HG03439 (cell line): ENCODE results near the gene GRAMD1B.

Source experiments
- ATAC-seq: cut with Tn5 transposase; IDR thresholded peaks from one replicate; pipeline ENCODE4 v1.9.1; 2021; ENCODE audit warnings: mild to moderate bottlenecking, moderate library complexity; ENCODE audit not compliant: unreplicated experiment

Gene GRAMD1B

DNA sequence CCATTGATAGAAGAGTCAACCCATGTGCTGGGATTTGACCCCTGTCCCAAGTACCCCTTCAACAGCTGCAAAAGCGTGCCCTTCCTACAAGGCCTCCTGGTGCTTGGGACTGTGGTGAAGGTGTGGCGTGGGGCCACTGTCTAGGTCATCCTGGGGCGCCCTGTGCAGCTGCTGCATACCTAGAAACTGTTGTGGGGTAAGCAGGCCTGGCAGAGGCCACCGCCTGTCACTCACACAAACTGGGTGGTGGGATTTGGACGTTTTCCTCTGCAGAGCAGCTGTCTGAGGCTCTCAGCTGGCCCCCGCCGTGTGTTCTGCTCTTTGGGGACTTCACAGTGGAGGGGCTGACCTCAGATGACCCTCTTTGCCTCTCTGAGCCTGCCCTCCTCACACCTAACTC lies 154.7 kb downstream of the GRAMD1B start:
- ATAC-seq, result no peak

DNA sequence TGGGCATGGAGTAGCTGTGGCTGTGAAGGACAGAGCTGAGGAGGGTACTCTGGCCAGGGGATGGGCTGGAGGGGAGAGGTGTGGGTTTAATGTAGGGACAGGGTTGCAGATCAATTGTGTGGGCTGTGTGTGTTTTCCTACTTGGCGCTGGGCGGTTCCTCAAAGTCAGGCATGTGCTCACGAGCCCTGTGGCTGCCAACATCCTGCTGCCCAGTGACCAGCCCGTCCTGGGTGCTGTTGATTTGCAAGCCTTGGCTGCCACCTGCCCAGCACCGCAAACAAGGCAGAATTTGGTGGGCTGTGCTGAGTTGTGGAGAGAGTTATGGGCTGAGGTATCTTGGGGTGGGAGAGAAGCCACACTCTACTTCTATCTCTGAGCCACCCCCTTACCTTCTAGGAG lies 155.1 kb downstream of the GRAMD1B start:
- no peak for ATAC-seq

DNA sequence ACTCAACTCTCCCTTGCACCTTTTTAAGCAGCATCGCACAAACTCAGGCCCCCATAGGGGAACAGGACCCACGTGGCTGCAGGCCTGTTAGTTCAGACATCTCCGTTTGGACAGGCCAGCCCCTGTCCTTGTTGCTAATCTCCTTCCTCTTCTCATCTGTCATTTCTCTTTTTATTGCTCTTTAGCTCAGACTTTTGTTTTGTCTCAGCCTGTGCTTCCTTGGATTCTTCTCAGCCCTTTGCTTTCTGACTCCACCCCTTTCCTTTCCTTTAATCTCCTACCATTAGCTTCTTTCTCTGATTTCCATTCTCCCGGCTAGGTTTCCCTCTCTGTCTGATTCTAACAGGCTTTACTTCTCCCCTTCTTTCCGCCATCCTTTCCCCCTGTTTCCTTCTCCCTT lies 155.6 kb downstream of the GRAMD1B start:
- ATAC-seq, result no peak

DNA sequence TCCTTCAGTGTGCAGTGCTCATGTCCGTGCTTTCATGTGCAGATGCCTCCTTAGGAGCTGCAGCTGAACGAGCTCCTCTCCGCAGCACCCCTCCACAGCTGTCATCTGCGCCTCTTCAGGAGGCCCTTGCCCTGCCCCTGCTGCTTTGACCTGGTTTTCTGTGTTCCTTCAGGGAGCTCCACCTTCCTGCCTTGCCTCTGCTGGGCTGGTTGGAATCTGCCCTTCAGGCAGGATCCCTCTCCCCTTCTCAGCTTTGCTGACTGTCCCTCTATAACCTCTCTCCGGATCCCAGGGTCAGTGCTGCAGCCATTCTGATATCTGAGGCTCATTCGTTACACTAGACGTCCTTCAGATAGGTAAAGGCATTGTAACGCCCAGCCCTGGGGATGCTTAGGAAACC lies 156.5 kb downstream of the GRAMD1B start:
- no peak for ATAC-seq

DNA sequence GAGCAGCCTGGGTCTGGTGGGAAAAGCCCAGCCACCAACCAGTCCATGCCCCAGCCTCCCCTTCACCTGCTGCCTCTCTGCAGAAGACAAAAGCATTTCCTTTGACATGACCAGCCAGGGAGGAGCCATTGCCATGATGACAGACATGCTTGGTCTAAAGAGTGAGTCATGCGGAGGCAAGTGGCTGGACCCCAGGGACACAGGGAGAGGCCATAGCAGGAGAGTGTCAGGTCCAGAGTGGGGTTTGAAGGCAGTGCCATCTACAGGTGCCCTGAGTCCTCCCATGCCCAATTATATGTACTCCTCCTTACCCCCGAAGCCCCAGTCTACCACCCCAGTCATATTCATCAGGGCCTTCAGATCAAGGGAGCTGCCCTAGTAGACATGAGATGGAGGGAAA lies 157.0 kb downstream of the GRAMD1B start:
- ATAC-seq, result no peak

DNA sequence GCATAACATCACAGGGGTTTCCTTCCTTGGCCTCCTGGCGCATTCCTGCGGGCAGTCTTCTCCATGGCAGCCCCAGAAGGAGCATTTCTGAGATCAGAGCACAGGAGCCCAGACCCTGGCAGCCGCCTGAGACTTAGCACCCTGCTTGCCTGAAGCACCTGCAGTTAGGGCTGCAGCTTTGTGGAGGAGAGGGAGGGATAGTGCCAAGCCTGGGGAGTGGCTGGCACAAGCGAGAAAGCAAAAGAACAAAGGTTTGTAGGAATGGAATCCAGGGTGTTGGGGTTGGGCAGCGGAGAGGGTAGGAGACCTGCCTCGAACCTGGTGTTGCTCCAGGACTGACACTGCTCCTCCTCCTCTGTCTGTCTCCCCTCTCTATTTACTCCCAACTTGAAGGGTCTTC lies 157.5 kb downstream of the GRAMD1B start:
- ATAC-seq, result no peak

DNA sequence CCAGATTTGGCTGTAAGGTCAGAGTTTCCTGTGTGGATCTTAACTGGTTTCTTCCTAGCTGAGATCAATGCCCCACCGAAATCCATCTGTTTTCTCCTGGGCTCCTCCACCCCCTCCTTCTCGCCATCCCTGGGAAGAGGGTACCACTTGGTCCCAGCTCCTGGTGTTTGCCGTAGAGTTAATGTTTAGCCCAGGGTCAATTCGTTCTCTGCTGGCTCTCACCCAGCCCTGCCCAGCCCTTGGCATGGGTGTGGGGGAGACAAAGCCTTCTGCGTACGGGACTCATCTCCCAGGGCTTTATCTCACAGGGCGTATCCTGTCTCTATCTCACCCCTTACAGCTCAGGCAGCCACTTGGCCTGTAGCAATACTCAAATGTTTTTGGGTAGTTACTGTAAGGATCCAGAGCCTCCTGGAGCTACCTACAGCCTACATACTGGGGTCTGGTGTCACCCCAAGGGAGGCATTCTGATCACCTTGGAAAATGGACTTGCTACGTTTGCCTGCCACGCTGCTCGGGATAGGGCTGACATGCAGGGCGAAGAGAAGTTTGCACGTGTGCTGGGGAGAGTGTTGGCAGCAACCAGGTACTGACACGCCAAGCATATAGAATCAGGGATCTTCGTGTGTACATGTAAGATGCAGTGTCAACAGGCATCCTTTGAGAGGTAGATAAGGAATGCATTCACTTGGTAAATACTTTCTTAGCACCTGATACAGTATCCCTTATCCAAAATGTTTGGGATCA lies 158.2 kb downstream of the GRAMD1B start:
- no peak for ATAC-seq

DNA sequence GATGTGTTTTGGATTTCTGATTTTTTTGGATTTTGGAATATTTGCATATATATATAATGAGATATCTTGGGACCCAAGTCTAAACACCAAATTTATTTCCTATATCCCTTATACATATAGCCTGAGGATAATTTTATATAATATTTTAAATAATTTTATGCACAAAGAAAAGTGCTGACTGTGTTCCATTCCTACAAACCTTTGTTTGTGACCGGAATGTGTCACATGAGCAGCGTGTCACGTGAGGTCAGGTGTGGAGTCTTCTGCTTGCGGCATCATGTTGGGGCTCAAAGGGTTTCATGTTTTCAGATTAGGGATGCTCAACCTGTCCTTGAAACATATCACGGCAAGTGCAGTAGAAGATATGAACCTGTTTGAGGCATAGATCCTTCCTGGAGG lies 158.8 kb downstream of the GRAMD1B start:
- no peak for ATAC-seq

DNA sequence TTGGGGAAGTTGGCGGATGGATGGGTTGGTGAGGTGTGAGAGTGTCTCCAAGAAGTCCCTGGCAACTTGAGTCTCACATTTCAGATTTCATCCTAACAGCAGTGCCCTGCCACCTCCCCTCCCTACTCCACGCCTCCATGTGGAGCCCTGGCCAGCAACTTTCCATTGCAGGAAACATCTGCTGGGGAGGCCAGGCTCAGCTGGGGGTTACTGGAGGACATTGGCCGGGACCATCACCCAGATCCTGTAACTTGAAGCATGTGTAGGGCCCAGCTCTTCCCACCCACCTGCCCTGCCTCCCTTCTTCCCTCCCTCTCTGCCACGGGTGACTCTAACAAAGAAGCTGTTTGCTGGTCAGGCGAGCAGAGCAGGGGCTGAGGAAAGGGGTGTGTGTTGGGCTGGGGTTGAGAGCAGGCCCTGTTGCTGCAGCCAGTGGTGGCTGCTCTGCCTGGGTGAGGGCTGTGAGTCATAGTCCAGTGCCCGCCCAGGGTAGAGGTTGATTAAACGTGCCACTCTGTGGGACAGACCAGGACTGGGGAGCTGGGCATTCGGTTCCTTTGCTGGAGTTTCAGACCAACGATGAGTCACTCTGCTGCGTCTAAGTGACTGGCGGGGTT lies 160.3 kb downstream of the GRAMD1B start:
- no peak for ATAC-seq

DNA sequence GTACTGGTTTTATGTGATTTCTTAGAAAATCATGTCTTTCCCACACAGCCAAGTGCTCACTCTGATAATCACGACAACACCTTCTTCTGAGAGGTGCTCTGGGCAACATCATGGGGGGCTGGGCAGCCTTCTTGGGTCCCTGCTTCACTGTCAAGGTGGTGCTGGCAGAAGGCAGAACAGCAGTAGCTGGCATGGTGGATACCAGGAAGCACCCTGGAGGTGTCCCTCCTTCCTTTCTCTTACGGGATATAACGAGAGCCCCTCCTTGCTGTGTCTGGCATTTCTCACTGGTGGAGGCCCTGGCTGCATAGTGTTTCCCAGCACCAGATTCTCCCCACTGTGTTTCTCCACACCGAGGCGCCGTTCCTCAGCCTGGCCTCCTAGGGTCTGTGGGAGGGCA lies 163.5 kb downstream of the GRAMD1B start:
- no peak for ATAC-seq

DNA sequence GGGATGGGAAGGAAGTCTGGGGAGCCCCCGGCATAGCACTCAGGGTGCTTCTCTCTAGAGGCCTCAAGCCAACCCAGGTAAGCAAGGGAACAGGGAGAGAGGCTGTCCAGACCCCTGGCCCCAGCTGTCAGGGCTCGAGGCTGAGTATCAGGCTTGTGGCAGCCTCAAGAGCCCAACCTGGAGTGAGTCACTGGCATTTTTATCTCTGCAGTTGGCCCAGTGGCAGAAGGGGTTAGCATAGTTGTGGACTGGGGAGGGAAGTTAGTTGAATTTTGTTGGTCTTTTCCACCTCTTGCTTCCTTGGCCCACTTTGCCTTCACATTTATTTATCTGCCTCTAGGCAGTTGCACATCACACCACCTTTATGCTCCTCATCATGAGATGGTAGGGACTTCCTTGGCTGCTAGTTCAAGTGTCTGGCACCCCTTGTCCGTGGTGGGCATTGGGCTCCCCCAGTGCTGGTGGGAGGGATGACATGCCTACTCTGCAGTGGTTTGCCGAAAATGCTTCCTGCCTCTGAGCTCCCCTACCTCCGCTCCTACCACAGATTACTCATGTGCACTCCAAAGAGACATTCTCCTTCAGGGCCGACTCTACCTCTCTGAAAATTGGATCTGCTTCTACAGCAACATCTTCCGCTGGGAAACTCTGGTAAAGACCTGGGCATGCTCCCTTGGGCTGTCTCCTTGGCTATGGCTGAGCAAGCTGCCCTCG lies 164.3 kb downstream of the GRAMD1B start:
- ATAC-seq, result no peak

DNA sequence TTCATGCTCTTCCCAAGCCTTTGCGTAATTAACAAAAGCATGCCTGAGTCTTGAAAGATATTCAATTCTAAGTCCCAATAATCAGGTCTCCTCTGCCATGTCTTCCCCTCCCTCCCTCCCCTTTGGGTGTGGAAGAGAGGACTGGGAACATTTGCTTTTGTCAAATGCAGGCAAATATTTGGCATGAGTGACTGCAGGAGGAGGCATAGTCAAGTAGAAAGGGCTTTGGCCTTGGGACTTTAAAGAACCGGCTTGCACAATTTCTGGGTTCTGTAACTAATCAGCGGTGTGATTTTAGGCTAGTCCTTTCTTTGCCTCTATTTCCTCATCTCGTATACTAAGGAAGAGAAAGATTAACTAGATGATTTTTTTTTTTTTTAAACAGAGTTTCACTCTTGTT lies 164.9 kb downstream of the GRAMD1B start:
- no peak for ATAC-seq

DNA sequence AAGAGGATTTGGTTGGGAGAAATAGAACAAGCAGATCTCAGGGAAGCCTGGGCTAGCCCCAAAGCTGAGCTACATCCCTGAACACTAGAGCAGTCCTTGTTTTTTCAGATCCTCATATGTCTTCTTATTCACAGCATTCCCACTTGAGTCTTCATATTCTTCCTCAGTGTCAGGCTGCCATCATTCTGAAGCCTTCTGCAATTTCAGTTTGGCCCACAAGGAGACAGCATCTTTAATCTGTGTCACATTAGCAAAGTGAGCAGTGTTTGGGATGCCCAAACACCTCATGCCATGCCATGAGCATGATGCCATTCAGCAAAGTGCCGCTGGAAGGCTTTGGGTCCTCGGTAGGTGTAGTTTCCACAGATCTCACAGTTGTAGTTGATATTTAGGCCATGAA lies 167.8 kb downstream of the GRAMD1B start:
- no peak for ATAC-seq

DNA sequence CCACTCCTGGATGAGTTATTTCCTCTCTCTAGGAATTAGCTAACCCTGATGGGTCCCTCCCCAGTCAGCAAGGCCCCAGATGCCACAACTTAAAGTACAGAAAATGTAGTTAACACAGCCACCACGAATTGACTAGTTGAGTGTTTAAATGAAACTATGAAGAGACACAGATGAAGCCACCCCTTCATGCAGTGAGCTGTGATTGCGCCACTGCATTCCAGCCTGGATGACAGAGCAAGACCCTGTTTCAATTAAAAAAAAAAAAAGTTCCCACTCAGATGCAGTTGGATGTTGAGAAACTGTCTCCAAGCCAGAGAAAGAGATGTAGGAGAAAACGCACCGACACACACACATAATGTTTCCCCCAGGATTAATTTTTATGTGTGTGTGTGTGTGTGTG lies 171.1 kb downstream of the GRAMD1B start:
- ATAC-seq, result no peak

DNA sequence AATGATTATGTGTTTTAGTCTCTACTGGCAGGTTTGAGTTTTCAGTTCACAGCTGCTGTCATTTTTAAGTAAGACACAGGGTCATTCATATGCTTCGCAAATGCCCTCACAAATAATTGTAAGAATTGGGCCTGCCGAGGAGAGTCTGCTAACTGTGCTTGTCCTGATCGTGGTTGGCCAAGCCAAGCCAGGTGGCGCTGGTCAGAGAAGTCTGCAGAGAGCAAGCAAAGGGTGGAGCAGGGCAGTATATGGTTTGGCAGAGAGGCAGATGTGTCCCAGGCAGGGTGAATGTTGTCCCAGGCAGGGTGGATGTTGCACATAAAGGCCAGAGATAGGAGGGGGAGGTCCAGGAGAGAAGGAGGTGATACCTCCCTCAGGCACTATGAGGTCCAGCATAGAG lies 171.7 kb downstream of the GRAMD1B start:
- ATAC-seq, result no peak

DNA sequence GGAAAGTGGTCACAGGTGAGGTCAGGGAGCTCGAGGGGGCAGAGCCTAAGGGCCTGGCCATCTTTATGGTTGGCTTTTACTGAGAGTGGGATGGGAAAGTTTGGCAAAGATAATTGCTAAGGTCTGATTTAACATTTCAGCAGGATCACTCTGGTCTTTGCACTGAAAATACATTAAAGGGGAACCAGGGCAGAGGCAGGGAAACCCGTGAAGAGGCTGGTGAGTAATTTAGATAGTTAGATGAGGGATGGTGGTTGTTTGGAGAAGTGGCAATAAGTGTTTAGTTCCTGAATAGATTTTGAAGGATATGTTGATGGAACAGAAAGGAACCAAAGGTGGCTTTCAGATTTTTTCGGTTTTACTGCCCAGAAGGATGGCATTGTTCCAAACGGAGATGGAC lies 173.6 kb downstream of the GRAMD1B start:
- ATAC-seq, result no peak

DNA sequence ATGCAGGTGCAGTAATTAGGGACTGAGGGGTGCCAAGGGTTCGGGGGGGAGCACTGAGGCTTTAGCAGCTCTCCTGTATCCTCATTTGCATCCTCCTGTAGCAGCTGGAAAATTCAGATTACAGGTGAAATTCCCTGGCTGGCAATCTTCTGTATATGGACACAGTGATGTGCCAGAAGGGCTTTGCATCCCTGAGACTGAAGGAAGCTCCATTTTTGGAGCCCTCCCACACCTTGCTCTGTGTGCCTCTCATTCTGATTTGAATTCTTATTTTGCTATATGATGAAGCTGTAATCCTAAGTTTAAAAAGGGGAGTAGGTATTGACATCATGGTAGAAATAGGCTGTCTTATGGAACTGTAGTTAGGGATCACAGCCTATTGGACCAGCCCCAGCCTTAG lies 177.7 kb downstream of the GRAMD1B start:
- ATAC-seq, result no peak

DNA sequence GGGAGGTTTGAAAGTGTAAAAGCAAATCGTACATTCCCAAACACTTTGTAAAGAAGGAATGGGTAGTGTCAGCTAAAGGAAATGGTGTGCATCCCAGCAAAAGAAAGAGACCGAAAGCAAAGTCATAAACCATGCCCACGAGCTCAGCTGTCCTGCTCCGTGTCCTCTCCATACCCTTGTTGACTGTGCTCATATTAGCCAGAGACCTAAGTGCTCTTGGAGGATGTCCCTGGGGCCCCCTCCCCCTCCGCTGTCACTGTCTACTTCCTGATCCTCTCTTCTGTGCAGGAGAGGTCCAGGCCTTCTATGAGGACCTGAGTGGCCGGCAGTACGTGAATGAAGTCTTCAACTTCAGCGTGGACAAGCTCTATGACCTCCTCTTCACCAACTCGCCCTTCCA lies 178.3 kb downstream of the GRAMD1B start:
- ATAC-seq, result no peak

DNA sequence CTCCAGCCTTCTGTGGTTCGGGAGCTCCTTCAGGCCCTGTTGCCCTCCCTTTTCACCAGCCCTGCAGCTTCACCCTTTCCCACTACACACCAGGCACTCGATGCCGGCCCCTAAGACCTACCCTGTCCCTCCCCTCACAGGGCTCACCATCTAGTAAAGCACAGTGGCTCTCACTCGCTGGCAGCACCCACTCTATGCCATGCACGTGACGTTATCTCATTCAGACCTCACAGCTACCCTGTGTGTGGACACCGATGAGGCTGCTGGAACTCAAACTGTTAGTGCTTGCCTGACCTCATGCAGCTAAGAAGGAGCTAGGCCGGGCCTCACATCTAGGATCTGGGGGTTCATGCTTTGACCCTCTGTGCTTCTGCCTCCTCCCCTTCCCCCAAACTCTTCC lies 178.9 kb downstream of the GRAMD1B start:
- ATAC-seq, result no peak

DNA sequence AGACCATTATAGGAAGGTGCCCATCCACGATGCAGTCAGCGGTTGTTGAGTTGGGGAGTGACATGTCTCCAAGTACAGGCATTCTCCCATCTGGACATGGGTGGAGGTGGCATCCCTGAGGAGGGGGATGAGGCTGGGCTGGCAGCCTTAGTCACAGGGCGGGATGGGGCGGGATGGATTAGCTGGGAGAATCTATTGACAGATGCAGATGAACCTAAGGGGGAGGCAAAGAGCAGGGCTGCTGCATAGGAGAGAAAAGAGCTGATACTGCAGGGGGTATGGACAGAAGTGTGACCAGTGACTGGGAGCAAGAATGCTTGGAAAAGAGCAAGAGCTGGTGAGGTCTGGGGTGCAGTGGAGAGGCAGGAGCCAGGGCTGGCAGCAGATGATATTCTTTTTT lies 181.6 kb downstream of the GRAMD1B start:
- no peak for ATAC-seq

DNA sequence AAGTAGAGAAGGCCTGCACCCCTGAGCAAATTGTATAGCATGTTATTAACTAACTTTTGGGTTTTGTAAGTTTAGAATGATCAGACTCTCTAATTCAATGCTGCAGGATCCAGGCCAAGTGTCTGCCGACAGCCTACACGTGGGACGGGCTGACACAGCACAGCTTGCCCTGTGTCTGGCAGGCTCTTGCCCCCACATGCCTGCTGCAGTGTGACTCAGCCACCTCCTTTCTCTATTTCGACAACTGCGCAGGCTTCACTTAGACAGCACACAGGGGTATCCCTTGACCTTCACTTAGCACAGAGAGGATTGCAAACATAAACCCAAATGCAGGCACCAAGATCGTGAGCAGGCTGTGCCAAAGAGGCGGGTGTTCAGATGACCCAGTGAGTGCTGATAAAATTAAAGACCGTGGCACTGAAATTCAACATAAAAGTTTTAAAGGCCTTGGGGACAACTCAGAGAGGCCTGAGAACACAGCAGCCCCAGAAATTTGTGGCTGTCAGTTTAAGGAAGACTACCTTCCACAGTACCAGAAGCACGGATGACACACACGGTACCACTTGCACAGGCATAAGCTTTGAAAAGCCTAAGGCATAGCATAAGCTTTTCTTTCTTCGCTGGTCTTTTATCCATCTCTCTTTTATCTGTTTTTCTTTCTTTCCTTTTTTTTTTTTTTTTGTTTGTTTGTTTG lies 186.6 kb downstream of the GRAMD1B start:
- ATAC-seq, result no peak

DNA sequence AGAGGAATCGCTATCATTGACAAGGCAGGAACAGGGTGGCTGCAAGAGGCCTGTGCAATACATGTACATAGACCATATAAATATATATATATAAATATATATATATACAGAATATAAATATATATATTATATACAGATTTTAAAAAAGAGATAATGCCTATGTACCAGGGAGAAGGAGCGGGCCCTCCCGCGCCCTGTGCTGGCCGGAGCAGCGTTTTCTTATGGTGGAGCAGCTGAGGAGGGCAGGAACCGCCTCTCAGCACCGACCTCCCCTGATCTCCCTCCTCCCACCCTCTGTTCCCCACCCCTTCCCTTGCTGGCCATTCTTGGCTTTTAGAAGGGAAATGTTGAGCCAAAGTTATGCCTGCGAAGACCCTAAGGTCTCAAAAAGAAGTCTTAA lies 192.5 kb downstream of the GRAMD1B start:
- no peak for ATAC-seq
